ENCODE data around the gene TBPL1.

GRCh38 chr6:134000443-134000842 lies 47.4 kb downstream of the TBPL1 start:
- TF ChIP-seq CTCF (IDR thresholded peaks at IDR 0.05; ENCODE audit: low read depth, low read length) (no peak), POLR2A (IDR thresholded peaks at IDR 0.05; ENCODE audit: extremely low read depth, insufficient read length) (no peak), MAX (IDR thresholded peaks at IDR 0.05; ENCODE audit: low read depth, low read length) (no peak), MYC (IDR thresholded peaks at IDR 0.05; ENCODE audit: low read depth, low read length) (no peak)

Measured in NB4 (cell line).